ENCODE data around the gene MTHFS.

DNA sequence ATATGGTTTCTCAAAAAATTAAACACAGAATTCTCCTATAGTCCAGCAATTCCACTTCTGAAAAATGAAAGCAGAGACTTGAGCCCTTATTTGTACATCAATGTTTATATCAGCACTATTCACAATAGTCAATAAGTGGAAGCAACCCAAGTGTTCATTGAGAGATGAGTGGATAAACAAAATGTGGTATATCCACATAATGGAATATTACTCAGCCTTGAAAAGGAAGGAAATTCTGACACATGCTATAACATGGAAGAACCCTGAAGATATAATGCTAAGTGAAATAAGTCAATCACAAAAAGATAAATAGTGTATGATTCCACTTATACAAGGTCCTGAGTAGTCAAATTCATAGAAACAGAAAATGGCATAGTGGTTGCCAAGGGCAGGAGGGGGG, 76.6 kb downstream of the MTHFS start:
- TF ChIP-seq YY1 (IDR thresholded peaks at IDR 0.05; ENCODE audit: insufficient read depth, insufficient read length), result no peak
- no peak for TF ChIP-seq ZNF274 (IDR thresholded peaks at IDR 0.05; ENCODE audit: low read depth, low read length)
